ENCODE measurements around the gene WDR70.

DNA sequence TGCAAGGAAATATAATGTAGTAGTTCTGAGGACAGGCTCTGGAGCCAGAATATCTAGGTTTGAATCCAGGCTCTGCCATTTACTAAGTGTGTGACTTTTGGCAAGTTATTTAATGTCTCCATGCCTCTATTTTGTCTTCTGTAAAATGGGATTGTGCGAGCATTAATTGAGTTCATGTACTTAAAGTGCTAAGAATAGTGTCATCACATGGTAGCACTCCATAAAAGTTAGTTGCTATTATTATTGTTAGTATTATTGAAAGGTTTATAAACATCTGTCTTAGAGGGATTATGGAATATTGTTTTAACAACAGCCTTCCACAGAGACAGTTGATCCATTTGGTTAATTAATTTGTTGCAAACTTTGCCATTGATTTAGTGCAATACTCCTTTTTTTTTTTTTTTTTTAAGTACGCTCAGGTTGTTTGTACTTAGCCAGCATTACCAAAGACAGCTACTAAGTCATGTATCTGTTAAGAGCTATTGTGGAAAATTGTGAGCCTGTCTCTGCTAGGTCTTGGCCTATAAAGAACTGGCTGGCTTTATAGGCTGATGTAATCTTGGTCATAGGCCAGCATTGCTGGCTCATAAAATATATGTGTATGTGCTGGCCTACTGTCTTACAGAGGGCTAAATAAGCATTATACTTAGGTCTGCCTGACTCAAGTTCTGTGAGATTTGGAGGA, 174.7 kb downstream of the WDR70 start:
- TF ChIP-seq, protein P1, sequence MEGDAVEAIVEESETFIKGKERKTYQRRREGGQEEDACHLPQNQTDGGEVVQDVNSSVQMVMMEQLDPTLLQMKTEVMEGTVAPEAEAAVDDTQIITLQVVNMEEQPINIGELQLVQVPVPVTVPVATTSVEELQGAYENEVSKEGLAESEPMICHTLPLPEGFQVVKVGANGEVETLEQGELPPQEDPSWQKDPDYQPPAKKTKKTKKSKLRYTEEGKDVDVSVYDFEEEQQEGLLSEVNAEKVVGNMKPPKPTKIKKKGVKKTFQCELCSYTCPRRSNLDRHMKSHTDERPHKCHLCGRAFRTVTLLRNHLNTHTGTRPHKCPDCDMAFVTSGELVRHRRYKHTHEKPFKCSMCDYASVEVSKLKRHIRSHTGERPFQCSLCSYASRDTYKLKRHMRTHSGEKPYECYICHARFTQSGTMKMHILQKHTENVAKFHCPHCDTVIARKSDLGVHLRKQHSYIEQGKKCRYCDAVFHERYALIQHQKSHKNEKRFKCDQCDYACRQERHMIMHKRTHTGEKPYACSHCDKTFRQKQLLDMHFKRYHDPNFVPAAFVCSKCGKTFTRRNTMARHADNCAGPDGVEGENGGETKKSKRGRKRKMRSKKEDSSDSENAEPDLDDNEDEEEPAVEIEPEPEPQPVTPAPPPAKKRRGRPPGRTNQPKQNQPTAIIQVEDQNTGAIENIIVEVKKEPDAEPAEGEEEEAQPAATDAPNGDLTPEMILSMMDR (IDR thresholded peaks at IDR 0.05): no peak
- TF ChIP-seq POLR2A (IDR thresholded peaks at IDR 0.05): no peak
- peak in 3 of 4 donors; percentile 7 to 62 (median 50) for TF ChIP-seq POLR2AphosphoS5 (IDR thresholded peaks at IDR 0.05)

All from sigmoid colon (tissue), 4 donors.